HEK293T (cell line): ENCODE measurements around the gene ADORA1.

Experiments
- ARNT ChIP-seq: fragments of 450-650 bp; IDR thresholded peaks from 2 replicates; pipeline ENCODE4 v1.6.1; 2017; ENCODE audit warnings: mild to moderate bottlenecking
- BHLHE40 ChIP-seq: fragments of 450-650 bp; IDR thresholded peaks from 2 replicates; pipeline ENCODE4 v1.6.1; 2016; ENCODE audit warnings: mild to moderate bottlenecking, moderate library complexity, borderline replicate concordance
- ELF4 ChIP-seq: fragments of 450-650 bp; IDR thresholded peaks from 2 replicates; pipeline ENCODE4 v1.6.1; 2017; ENCODE audit warnings: antibody characterized with exemption
- FOXA1 ChIP-seq: fragments of 450-650 bp; IDR thresholded peaks from 2 replicates; pipeline ENCODE4 v1.6.1; 2016; ENCODE audit warnings: mild to moderate bottlenecking
- FOXK2 ChIP-seq: fragments of 450-650 bp; IDR thresholded peaks from 2 replicates; pipeline ENCODE4 v1.6.1; 2016; ENCODE audit warnings: mild to moderate bottlenecking
- FOXM1 ChIP-seq: fragments of 450-650 bp; IDR thresholded peaks from 2 replicates; pipeline ENCODE4 v1.6.1; 2017; ENCODE audit warnings: mild to moderate bottlenecking, borderline replicate concordance
- L3MBTL2 ChIP-seq: fragments of 450-650 bp; conservative IDR thresholded peaks from 2 replicates; pipeline ENCODE4 v1.6.1; 2016; ENCODE audit warnings: mild to moderate bottlenecking
- LEF1 ChIP-seq: fragments of 450-650 bp; IDR thresholded peaks from 2 replicates; pipeline ENCODE4 v1.6.1; 2017; ENCODE audit warnings: mild to moderate bottlenecking, borderline replicate concordance
- NFRKB ChIP-seq: fragments of 450-650 bp; IDR thresholded peaks from 2 replicates; pipeline ENCODE4 v1.6.1; 2016; ENCODE audit warnings: mild to moderate bottlenecking, moderate library complexity
- SP1 ChIP-seq: fragments of 450-650 bp; IDR thresholded peaks from 2 replicates; pipeline ENCODE4 v1.6.1; 2017
- SUZ12 ChIP-seq: fragments of 450-650 bp; IDR thresholded peaks from 2 replicates; pipeline ENCODE4 v1.6.1; 2016; ENCODE audit warnings: mild to moderate bottlenecking
- TARDBP ChIP-seq: fragments of 450-650 bp; IDR thresholded peaks from 2 replicates; pipeline ENCODE4 v1.6.1; 2016
- ZNF384 ChIP-seq: fragments of 450-650 bp; IDR thresholded peaks from 2 replicates; pipeline ENCODE4 v1.6.1; 2016
- TF ChIP-seq, protein P1 (sequence below): fragments of 450-650 bp; IDR thresholded peaks from 2 replicates; pipeline ENCODE4 v1.6.1; 2016

DNA sequence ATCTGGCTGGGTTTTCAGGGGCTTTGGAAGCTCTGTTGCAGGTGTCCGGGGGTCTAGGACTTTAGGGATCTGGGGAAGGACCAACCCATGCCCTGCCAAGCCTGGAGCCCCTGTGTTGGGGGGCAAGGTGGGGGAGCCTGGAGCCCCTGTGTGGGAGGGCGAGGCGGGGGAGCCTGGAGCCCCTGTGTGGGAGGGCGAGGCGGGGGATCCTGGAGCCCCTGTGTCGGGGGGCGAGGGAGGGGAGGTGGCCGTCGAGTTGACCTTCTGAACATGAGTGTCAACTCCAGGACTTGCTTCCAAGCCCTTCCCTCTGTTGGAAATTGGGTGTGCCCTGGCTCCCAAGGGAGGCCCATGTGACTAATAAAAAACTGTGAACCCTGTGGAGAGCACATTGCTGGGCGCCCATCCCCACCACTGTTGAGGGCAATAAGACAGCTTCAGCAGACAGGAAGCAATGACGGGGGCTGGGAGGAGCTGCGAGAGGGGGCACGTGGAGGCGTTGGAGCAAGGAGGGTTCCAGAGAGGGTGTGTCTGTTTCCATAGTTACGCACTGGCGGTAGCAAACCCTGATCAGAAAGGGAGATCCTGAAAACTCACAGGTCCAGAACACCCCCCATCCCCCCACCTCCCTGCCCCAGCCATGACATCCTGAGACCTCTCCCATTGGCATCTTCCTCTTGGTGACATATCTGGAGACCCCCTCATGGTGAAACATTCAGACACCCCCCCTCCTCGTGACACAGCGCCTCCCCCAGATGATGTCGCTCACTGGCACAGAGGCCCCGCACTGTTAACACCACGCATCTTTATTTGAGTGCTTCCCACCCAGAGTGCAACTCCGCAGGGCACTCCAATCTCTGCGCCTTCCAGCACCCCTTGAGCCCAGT lies 39.7 kb downstream of the ADORA1 start:
- TF ChIP-seq TARDBP (no peak), LEF1 (no peak), FOXM1 (no peak), ARNT (no peak), SUZ12 (no peak), ELF4 (no peak), NFRKB (no peak), BHLHE40 (no peak), FOXA1 (no peak), SP1 (no peak), FOXK2 (no peak), L3MBTL2 (no peak), ZNF384 (no peak)
- TF ChIP-seq, protein P1, sequence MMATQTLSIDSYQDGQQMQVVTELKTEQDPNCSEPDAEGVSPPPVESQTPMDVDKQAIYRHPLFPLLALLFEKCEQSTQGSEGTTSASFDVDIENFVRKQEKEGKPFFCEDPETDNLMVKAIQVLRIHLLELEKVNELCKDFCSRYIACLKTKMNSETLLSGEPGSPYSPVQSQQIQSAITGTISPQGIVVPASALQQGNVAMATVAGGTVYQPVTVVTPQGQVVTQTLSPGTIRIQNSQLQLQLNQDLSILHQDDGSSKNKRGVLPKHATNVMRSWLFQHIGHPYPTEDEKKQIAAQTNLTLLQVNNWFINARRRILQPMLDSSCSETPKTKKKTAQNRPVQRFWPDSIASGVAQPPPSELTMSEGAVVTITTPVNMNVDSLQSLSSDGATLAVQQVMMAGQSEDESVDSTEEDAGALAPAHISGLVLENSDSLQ: no peak
